ENCODE results near the gene ERICH6B. TPM values are rescaled to one million over a fixed set of nuclear protein-coding genes. Genes with fewer than 3 reads are reported as not detected.

Gene ERICH6B
- polyA plus RNA-seq, 1 experiment = not detected

DNA sequence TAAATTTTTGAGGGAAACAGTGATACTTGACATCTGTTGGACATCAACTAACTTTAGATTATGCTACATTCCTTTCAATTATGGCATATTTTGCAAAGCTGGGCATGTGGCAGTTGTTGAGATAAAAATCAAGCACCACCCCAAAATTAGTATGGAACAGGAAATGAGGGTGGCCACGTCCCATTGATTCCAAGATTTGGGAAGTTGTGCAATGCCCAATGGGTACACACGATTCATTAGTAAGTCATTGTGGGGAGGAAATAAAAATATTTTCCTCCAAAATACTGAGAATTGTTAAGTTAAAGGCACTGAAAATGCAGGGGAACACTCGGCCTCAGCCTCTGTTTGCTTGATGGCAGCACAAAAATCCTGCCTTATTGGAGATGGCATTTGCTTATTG lies 7.6 kb downstream of the ERICH6B start:
- no peak for DNase-seq (ENCODE audit: low read depth, low spot score)
- Histone ChIP-seq H3K27ac (ENCODE audit: low read depth, low read length) (no peak overlapping the region), H3K27me3 (ENCODE audit: control insufficient read depth, insufficient read depth, low read length) (peaks cover 10% of the 10 kb centered on the region), H3K4me3 (ENCODE audit: low read depth, low read length) (no peak overlapping the region), H3K9me3 (ENCODE audit: control insufficient read depth, insufficient read depth, low read length) (no peaks in the 10 kb centered on the region)
- POLR2A ChIA-PET = no interaction called here
- TF ChIP-seq, protein P1, sequence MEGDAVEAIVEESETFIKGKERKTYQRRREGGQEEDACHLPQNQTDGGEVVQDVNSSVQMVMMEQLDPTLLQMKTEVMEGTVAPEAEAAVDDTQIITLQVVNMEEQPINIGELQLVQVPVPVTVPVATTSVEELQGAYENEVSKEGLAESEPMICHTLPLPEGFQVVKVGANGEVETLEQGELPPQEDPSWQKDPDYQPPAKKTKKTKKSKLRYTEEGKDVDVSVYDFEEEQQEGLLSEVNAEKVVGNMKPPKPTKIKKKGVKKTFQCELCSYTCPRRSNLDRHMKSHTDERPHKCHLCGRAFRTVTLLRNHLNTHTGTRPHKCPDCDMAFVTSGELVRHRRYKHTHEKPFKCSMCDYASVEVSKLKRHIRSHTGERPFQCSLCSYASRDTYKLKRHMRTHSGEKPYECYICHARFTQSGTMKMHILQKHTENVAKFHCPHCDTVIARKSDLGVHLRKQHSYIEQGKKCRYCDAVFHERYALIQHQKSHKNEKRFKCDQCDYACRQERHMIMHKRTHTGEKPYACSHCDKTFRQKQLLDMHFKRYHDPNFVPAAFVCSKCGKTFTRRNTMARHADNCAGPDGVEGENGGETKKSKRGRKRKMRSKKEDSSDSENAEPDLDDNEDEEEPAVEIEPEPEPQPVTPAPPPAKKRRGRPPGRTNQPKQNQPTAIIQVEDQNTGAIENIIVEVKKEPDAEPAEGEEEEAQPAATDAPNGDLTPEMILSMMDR (IDR thresholded peaks at IDR 0.05; ENCODE audit: low read depth, low read length) = no peak
- CTCF ChIA-PET = no interaction called here

DNA sequence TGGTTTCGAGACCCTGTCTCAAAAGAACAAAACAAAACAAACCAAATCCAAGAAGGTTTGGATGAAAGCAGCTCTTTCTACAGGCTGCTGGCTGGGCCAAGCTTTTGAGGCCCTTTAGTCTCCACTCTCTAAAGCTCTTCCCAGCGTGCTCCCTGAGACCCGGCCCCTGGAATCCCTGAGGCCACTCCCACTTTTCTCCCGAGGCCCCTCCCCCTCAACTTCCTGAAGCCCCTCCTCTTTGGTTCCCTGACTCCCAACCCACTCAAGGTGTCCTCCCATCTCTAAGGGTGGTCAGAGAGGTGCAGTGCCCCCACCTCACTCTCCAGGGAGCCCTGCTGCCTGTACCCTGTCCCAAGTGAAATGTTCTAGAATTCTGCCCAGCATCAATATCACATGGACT lies 10.6 kb downstream of the ERICH6B start:
- Histone ChIP-seq H3K4me3 (ENCODE audit: low read depth, low read length) (no peak overlapping the region), H3K27ac (ENCODE audit: low read depth, low read length) (no peak overlapping the region), H3K9me3 (ENCODE audit: control insufficient read depth, insufficient read depth, low read length) (no peaks in the 10 kb centered on the region), H3K27me3 (ENCODE audit: control insufficient read depth, insufficient read depth, low read length) (peaks cover 17% of the 10 kb centered on the region)
- TF ChIP-seq, protein P1 (IDR thresholded peaks at IDR 0.05; ENCODE audit: low read depth, low read length) = no peak
- ChIA-PET CTCF (no interaction called here), POLR2A (no interaction called here)
- no peak for DNase-seq (ENCODE audit: low read depth, low spot score)

DNA sequence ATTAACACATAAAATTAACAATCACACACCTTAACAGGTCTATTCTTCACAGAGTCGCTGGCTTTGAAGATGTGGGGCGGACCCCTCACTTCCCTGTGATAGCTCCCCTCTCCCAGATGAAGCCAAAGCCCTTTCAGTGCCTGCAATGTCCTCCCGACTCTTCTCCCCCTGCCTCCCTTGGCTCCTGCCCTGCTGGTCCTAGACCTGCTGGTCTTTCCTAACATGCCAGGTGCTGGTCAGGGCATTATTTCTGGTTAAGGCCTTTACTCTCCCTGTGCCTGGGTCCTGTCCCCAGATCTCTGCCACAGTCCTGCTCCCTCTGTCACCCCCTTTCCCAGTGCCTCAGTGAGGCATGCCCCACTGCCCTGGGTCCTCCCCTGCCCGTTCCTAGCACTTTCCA lies 12.2 kb downstream of the ERICH6B start:
- Histone ChIP-seq H3K27me3 (ENCODE audit: control insufficient read depth, insufficient read depth, low read length) (peaks cover 17% of the 10 kb centered on the region), H3K9me3 (ENCODE audit: control insufficient read depth, insufficient read depth, low read length) (no peaks in the 10 kb centered on the region), H3K4me3 (ENCODE audit: low read depth, low read length) (no peak overlapping the region), H3K27ac (ENCODE audit: low read depth, low read length) (no peak overlapping the region)
- ChIA-PET POLR2A (no interaction called here), CTCF (no interaction called here)
- TF ChIP-seq, protein P1 (IDR thresholded peaks at IDR 0.05; ENCODE audit: low read depth, low read length) = no peak
- no peak for DNase-seq (ENCODE audit: low read depth, low spot score)

DNA sequence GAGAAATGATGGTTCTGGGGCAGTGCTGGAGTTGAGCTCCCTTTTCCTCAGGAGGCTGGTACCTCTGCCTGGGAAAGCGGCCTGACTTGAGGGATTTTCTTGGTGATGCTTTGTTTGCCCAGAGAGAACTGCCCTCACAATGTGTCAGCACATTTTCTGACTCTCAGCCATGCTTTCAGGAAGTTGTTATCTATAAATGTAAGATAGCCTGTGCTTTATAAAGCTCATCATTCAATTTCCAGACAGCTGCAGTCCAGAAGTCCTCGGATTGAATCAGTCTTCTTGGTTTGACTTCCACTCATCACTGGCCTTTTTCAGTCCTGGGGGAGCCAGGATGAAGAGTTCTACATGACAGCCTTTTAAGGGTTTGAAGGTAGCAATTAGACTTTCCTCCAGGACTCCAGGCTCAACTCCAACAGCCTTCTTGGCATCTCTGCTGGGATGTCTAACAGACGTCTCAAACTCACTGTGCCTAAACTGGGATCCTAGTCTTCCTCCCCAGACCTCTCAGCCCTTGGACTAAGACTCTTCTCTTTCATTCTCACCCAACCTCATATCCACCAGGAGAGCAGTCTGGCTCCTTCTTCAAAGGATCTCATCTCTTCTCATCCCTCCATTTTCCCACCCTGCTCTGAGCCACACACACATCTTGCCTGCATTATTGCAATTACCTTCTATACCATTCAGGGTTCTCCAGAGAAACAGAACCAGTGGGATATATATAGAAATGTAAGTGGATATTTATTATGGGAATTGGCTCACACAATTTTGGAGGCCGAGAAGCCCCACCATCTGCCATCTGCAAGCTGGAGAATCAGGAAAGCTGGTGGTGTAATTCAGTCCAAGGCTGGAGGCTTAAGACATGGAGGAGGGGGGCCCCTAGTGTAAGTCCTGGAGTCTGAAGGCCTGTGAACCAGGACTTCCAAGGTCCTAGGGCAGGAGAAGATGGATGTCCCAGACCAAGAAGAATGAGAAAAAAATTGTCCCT lies 13.1 kb downstream of the ERICH6B start:
- TF ChIP-seq, protein P1 (IDR thresholded peaks at IDR 0.05; ENCODE audit: low read depth, low read length) = no peak
- peaks cover 17% of the 10 kb centered on the region for H3K27me3 ChIP-seq (ENCODE audit: control insufficient read depth, insufficient read depth, low read length)
- no peak overlapping the region for H3K27ac ChIP-seq (ENCODE audit: low read depth, low read length)
- H3K9me3 ChIP-seq (ENCODE audit: control insufficient read depth, insufficient read depth, low read length) = no peaks in the 10 kb centered on the region
- H3K4me3 ChIP-seq (ENCODE audit: low read depth, low read length) = no peak overlapping the region
- no peak for DNase-seq (ENCODE audit: low read depth, low spot score)
- POLR2A ChIA-PET = no interaction called here
- CTCF ChIA-PET = interaction anchor here (0.6 kb wide), 1 partner anchor 524 kb away, joined by 4 read pairs; no protein-coding TSS in a partner anchor

DNA sequence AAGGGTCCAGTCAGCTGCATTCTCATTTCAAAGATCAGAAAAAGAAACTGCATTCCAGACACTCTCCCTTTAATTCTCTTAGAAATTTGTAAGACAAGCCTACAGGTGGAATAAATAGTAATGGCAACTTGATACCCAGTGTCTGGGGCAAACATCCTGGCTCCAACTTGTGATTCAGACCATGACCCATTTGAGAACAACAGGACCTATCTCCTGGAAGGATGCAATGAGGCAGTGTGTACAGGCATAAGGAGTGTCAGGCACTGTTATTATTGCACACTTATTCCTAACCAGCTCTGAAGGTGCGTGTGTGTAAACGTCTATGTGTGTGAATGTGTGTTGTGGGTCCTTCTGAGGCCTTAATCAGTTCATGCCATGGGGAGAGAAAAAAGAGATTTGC lies 13.9 kb downstream of the ERICH6B start:
- POLR2A ChIA-PET = no interaction called here
- Histone ChIP-seq H3K27ac (ENCODE audit: low read depth, low read length) (no peak overlapping the region), H3K27me3 (ENCODE audit: control insufficient read depth, insufficient read depth, low read length) (peaks cover 15% of the 10 kb centered on the region), H3K9me3 (ENCODE audit: control insufficient read depth, insufficient read depth, low read length) (no peaks in the 10 kb centered on the region), H3K4me3 (ENCODE audit: low read depth, low read length) (no peak overlapping the region)
- CTCF ChIA-PET = interaction anchor here (0.6 kb wide), 1 partner anchor 524 kb away, joined by 4 read pairs; no protein-coding TSS in a partner anchor
- no peak for DNase-seq (ENCODE audit: low read depth, low spot score)
- TF ChIP-seq, protein P1 (IDR thresholded peaks at IDR 0.05; ENCODE audit: low read depth, low read length) = no peak
